Coronary artery (tissue), 2 donors: Measurements from ENCODE around the gene KIRREL2.

Experiments used
- DNase-seq: peaks from one replicate; pipeline ENCODE4 v3.0.0-alpha.2; 2017; ENCODE audit warnings: low spot score
- H3K27ac ChIP-seq, 2 donors: fragments of 200-600 bp; sonication (generic); one replicate each; pipeline ENCODE4 v1.5.1; 2016 to 2019
- H3K4me3 ChIP-seq: fragments of 200-600 bp; sonication (generic); 2 replicates; pipeline ENCODE4 v1.5.1; 2016; ENCODE audit warnings: mild to moderate bottlenecking, moderate library complexity
- TF ChIP-seq, protein P1 (sequence below): fragments of 200-600 bp; sonication (generic); IDR thresholded peaks from one replicate; pipeline ENCODE4 v1.5.1; 2019; ENCODE audit warnings: antibody characterized with exemption

The KIRREL2 gene

DNA sequence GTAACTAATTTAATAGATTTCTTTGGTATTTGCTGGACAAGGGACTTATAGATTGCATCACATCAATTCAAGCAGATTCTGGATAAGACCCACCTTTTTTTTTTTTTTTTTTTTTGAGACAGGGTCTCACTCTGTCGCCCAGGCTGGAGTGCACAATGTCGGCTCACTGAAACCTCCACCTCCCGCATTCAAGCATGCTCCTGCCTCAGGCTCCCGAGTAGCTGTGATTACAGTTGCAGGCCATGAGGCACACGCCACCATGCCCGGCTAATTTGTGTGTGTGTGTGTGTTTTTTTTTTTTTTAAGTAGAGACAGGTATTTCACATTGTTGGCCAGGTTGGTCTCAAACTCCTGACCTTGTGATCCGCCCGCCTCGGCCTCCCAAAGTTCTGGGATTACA is 39.9 kb upstream of the KIRREL2 start:
- TF ChIP-seq, protein P1, sequence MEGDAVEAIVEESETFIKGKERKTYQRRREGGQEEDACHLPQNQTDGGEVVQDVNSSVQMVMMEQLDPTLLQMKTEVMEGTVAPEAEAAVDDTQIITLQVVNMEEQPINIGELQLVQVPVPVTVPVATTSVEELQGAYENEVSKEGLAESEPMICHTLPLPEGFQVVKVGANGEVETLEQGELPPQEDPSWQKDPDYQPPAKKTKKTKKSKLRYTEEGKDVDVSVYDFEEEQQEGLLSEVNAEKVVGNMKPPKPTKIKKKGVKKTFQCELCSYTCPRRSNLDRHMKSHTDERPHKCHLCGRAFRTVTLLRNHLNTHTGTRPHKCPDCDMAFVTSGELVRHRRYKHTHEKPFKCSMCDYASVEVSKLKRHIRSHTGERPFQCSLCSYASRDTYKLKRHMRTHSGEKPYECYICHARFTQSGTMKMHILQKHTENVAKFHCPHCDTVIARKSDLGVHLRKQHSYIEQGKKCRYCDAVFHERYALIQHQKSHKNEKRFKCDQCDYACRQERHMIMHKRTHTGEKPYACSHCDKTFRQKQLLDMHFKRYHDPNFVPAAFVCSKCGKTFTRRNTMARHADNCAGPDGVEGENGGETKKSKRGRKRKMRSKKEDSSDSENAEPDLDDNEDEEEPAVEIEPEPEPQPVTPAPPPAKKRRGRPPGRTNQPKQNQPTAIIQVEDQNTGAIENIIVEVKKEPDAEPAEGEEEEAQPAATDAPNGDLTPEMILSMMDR = no peak
- no peak overlapping the region for H3K4me3 ChIP-seq

DNA sequence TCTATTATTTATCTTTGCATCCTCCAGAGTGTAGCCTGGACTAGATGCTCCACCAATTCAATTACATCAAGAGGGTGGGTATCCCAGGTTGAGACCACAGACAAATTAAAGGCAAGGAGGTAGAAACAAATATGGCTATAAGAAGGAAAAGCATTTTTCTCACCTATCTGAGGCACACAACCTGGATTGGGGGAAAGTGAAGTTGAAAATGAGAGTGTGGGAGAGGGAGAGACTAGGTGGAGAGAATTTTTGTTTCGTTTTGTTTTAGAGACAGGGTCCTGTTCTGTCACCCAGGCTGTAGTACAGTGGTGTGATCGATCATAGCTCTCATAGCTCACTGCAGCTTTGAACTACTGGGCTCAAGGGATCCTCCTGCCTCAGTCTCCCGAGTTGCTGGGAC is 38.3 kb upstream of the KIRREL2 start:
- no peak for DNase-seq
- TF ChIP-seq, protein P1 = no peak
- H3K4me3 ChIP-seq = no peak overlapping the region
- no peak overlapping the region for H3K27ac ChIP-seq

More for the DNA sequence above, 39.9 kb upstream of the KIRREL2 start:
- H3K27ac ChIP-seq = no peak overlapping the region
- DNase-seq = no peak

DNA sequence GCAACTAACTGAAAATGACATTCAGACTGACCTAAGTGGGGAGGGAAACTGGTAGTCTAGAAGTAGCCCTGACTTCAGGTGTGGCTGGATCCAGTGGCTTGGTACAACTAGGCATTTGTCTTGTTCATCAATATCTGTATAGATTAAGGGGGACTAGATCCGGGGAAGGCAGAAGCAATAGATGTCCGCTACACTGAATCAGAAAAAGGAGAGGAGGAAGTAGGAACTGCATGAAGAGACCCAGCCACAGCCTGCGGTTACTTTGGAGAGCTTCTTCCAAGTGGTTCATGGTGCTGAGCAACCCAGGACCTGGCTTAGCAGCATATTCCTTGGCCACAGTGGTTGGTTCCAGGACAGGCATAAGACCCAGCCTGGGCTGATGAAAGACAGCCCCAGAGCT is 34.1 kb upstream of the KIRREL2 start:
- TF ChIP-seq, protein P1 = no peak
- Histone ChIP-seq H3K4me3 (no peak overlapping the region), H3K27ac (no peak overlapping the region)
- no peak for DNase-seq

DNA sequence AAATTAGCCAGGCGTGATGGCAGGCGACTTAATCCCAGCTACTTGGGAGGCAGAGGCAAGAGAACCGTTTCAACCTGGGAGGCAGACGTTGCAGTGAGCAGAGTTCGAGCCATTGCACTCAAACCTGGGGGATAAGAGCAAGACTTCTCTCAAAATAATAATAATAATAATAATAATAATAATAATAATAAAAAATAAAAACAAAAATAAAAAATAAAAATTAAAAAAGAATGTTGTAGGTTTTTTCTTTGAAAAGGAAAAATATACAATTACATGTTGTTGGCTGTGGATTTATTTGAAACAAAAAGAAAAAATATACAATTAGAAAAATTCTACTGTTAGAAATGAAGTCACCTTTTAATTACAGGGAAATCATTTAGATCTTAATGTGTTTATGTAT is 32.6 kb upstream of the KIRREL2 start:
- DNase-seq = no peak
- TF ChIP-seq, protein P1 = no peak

DNA sequence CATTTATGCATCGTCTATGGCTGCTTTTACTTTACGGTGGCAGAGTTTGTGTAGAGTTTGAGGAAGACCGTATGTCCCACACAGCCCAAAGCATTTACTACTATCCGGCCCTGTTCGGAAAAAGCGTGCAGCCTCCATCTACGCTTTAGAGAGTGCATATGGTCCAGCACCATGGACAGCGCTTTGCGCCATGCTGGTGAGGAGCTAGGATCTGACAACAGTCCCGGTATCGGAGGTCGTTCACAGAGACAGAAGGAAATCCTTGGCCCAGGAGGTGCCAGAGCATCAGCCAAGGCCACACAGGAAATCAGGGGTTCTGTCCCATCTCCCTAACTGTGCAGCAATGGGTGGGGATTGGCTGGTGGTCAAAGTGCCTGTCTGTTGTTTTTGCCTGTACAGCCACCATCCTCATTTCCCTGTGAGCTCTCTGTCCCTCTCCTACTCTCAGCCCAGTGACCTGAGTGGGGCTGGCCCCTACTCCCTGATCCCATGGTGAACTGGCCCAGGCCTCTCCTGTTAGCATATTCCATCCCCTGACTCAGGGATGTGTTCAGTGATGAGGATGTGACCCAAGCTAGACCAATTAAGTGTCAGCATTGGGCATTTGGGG is 27.9 kb upstream of the KIRREL2 start:
- DNase-seq = no peak
- no peak overlapping the region for H3K27ac ChIP-seq
- H3K4me3 ChIP-seq = no peak overlapping the region
- TF ChIP-seq, protein P1 = no peak

More for the DNA sequence above, 32.6 kb upstream of the KIRREL2 start:
- no peak overlapping the region for H3K27ac ChIP-seq
- no peak overlapping the region for H3K4me3 ChIP-seq

DNA sequence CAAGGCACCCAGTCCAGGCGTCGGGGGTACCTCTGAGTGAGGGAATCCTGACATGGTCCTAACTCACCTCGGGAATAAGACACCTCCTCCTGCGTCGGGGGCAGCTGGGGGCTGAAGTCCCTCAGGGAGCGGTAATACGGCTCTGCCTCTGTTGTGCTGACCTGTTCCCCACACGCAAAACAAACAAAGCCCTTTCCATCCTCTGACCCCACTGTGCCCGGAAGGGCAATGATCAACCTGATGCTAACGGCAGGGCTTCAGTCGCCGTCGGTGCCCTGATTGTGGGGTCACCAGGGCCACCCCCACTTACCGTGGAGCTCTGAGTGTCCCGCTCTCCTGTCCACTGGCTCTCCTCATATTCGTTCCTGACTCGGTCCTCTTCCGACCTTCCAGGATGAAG is 25.7 kb upstream of the KIRREL2 start:
- TF ChIP-seq, protein P1 = no peak
- no peak overlapping the region for H3K4me3 ChIP-seq
- no peak for DNase-seq
- no peak overlapping the region for H3K27ac ChIP-seq

DNA sequence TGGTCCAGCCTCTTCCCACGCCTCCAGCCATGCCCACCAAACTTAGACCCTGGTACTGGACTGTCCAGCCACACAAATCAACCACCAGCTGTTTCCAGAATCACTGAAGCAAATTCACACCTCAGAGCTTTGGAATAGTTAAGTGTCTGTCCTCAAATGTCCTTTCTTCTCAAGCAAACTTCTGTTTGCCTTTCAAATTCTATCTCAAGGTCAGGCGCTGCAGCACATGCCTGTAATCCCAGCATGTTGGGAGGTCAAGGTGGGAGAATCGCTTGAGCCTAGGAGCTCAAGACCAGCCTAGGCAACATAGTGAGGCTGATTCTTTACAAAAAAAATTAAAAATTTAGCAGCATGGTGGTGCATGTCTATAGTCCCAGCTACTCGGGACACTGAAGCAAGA is 24.7 kb upstream of the KIRREL2 start:
- no peak overlapping the region for H3K27ac ChIP-seq
- no peak for DNase-seq
- TF ChIP-seq, protein P1 = no peak
- no peak overlapping the region for H3K4me3 ChIP-seq
